ENCODE results near the gene DTD1. TPM values are rescaled to one million over a fixed set of nuclear protein-coding genes. Genes with fewer than 3 reads are reported as not detected.

DTD1 gene
- polyA plus RNA-seq, 1 of the 3 experiments (the other 2 are of a cell fraction), result 81.1 TPM

- no peak overlapping the region for H3K27ac ChIP-seq (ENCODE audit: low read depth in 2 of 2, low read length in 1 of 2)
- no peaks in the 10 kb centered on the region for H3K27me3 ChIP-seq (ENCODE audit: insufficient read depth)
- H3K4me1 ChIP-seq (ENCODE audit: control insufficient read depth in 1 of 2, insufficient read depth in 2 of 2, low read depth in 1 of 2, low read length in 1 of 2), result no peaks in the 10 kb centered on the region
- POLR2A ChIA-PET, result no interaction called here
- no peaks in the 10 kb centered on the region for H4K20me1 ChIP-seq (ENCODE audit: insufficient read depth)
- H3K36me3 ChIP-seq (replicated peaks in 1 of 2; ENCODE audit: control insufficient read depth in 1 of 2, insufficient read depth in 2 of 2, low read length in 1 of 2), result peaks cover 0 to 2% of the 10 kb centered on the region in 2 experiments
- no peak overlapping the region for H2AFZ ChIP-seq (ENCODE audit: low read depth)
- no peaks in the 10 kb centered on the region for H3K9me3 ChIP-seq
- TF ChIP-seq EZH2phosphoT487 (IDR thresholded peaks at IDR 0.05; ENCODE audit: borderline replicate concordance, low read depth) (no peak), USF1 (IDR thresholded peaks at IDR 0.05; ENCODE audit: borderline replicate concordance, low read depth) (no peak), GABPA (IDR thresholded peaks at IDR 0.05; ENCODE audit: low read depth) (no peak), NFIC (IDR thresholded peaks at IDR 0.05; ENCODE audit: borderline replicate concordance) (no peak)
- no peaks in the 10 kb centered on the region for H3K79me2 ChIP-seq (ENCODE audit: insufficient read depth)
- no peak overlapping the region for H3K9ac ChIP-seq
- DNase-seq, result no peak
- H3K4me2 ChIP-seq, result no peak overlapping the region
- H3K4me3 ChIP-seq (ENCODE audit: low read depth in 2 of 2, low read length in 1 of 2), result no peak overlapping the region
- CTCF ChIA-PET, result no interaction called here
- H3F3A ChIP-seq (replicated peaks; ENCODE audit: insufficient read depth), result no peaks in the 10 kb centered on the region
- no peaks in the 10 kb centered on the region for H3K9me2 ChIP-seq
- WGBS (ENCODE audit: low lambda C conversion rate), result 75% methylated on average over 5 of the region's 5 CpGs
Measured at GRCh38 chr20:18747090-18747489, 159.2 kb downstream of the DTD1 start.

GRCh38 chr20:18748987-18749386, 161.1 kb downstream of the DTD1 start:
- WGBS (ENCODE audit: low lambda C conversion rate), result 94% methylated on average over 2 of the region's 5 CpGs
- H3K79me2 ChIP-seq (ENCODE audit: insufficient read depth), result no peaks in the 10 kb centered on the region
- no peak for DNase-seq
- H3K9me3 ChIP-seq, result no peaks in the 10 kb centered on the region
- H3K9ac ChIP-seq, result no peak overlapping the region
- H3K9me2 ChIP-seq, result no peaks in the 10 kb centered on the region
- H3K4me1 ChIP-seq (ENCODE audit: control insufficient read depth in 1 of 2, insufficient read depth in 2 of 2, low read depth in 1 of 2, low read length in 1 of 2), result no peaks in the 10 kb centered on the region; a peak in 1 of 4 replicates
- no peaks in the 10 kb centered on the region for H3F3A ChIP-seq (replicated peaks; ENCODE audit: insufficient read depth)
- peaks cover 0 to 2% of the 10 kb centered on the region in 2 experiments for H3K36me3 ChIP-seq (replicated peaks in 1 of 2; ENCODE audit: control insufficient read depth in 1 of 2, insufficient read depth in 2 of 2, low read length in 1 of 2)
- H2AFZ ChIP-seq (ENCODE audit: low read depth), result no peak overlapping the region
- no peak overlapping the region for H3K27ac ChIP-seq (ENCODE audit: low read depth in 2 of 2, low read length in 1 of 2)
- TF ChIP-seq ZBTB33 (IDR thresholded peaks at IDR 0.05; ENCODE audit: borderline replicate concordance, low read depth), result no peak
- no peak for TF ChIP-seq RAD21 (IDR thresholded peaks at IDR 0.05; ENCODE audit: low read length)
- no peak for TF ChIP-seq TCF12 (IDR thresholded peaks at IDR 0.05)
- TF ChIP-seq GATA2 (CRISPR knock-in tag; IDR thresholded peaks at IDR 0.05), result no peak
- no peak overlapping the region for H3K4me3 ChIP-seq (ENCODE audit: low read depth in 2 of 2, low read length in 1 of 2)
- H4K20me1 ChIP-seq (ENCODE audit: insufficient read depth), result no peaks in the 10 kb centered on the region
- ChIA-PET POLR2A (no interaction called here), CTCF (no interaction called here)
- no peaks in the 10 kb centered on the region for H3K27me3 ChIP-seq (ENCODE audit: insufficient read depth)
- no peak overlapping the region for H3K4me2 ChIP-seq

- H4K20me1 ChIP-seq (ENCODE audit: insufficient read depth), result no peaks in the 10 kb centered on the region
- H3K9me2 ChIP-seq, result no peaks in the 10 kb centered on the region
- no peaks in the 10 kb centered on the region; a peak in 1 of 4 replicates for H3K4me1 ChIP-seq (ENCODE audit: control insufficient read depth in 1 of 2, insufficient read depth in 2 of 2, low read depth in 1 of 2, low read length in 1 of 2)
- POLR2A ChIA-PET, result no interaction called here
- no peak overlapping the region for H2AFZ ChIP-seq (ENCODE audit: low read depth)
- TF ChIP-seq RFX5 (IDR thresholded peaks at IDR 0.05; ENCODE audit: low read length) (no peak), YY1 (IDR thresholded peaks at IDR 0.05; ENCODE audit: low read depth) (no peak), NFIC (IDR thresholded peaks at IDR 0.05; ENCODE audit: borderline replicate concordance) (no peak), ELF1 (IDR thresholded peaks at IDR 0.05) (no peak)
- H3K4me3 ChIP-seq (ENCODE audit: low read depth in 2 of 2, low read length in 1 of 2), result no peak overlapping the region
- CTCF ChIA-PET, result no interaction called here
- H3F3A ChIP-seq (replicated peaks; ENCODE audit: insufficient read depth), result no peaks in the 10 kb centered on the region
- 98% methylated on average over 5 of the region's 7 CpGs for whole genome bisulfite sequencing (ENCODE audit: low lambda C conversion rate)
- H3K79me2 ChIP-seq (ENCODE audit: insufficient read depth), result no peaks in the 10 kb centered on the region
- H3K4me2 ChIP-seq, result no peak overlapping the region
- DNase-seq, result no peak
- no peak overlapping the region for H3K9ac ChIP-seq
- H3K36me3 ChIP-seq (replicated peaks in 1 of 2; ENCODE audit: control insufficient read depth in 1 of 2, insufficient read depth in 2 of 2, low read length in 1 of 2), result peaks cover 0 to 2% of the 10 kb centered on the region in 2 experiments
- H3K9me3 ChIP-seq, result no peaks in the 10 kb centered on the region
- H3K27ac ChIP-seq (ENCODE audit: low read depth in 2 of 2, low read length in 1 of 2), result no peak overlapping the region
- no peaks in the 10 kb centered on the region for H3K27me3 ChIP-seq (ENCODE audit: insufficient read depth)
Measured at GRCh38 chr20:18749528-18749927, 161.7 kb downstream of the DTD1 start.
